HG03558 (cell line): Measurements from ENCODE around the gene C4orf54.

Experiments used
- ATAC-seq: cut with Tn5 transposase; IDR thresholded peaks from one replicate; pipeline ENCODE4 v1.9.1; 2021; ENCODE audit warnings: moderate number of reproducible peaks; ENCODE audit not compliant: unreplicated experiment; ENCODE audit errors: extremely low read depth

Gene C4orf54

DNA sequence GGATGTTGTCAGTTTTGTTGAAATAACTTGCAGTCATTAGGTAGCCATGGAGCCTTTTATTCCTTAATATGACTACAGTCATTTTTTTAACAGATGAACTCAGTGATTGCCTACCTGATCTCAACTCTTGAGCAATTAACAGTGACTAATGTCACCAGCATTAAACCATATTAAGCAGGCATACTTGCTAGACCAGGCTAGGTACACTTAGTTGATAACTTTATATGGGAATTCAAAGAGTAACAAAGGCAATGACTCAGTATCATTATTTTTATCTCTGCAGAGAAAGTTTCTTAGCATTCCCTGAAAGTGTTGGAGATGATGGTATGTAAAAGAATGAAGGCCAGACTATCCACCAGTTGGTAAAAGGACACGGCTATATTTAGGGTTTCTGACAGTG, at the start of gene C4orf54:
Gene C4orf54 (minus strand): TSS at position 31 of the 400 bp plus-strand sequence. CDS start 3,180 bp downstream, outside the sequence.
- ATAC-seq = no peak

DNA sequence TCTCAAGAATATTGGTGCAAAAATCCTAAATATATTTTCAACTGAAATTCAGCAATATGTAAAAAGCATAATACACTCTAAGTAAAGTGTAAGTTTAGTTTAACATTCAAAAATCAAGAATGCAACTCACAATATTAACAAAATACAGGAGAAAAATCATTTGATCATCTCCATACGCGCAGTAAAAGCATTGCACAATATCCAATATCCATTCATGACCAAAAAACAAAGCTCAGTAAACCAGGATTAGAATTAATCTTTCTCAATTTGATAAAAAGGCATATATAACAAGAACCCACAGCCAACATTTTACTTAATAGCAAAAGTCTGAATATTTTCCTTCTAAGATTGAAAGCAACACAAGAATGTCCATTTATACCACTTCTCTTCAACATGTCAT, 48.3 kb upstream of the C4orf54 start:
- ATAC-seq = no peak

DNA sequence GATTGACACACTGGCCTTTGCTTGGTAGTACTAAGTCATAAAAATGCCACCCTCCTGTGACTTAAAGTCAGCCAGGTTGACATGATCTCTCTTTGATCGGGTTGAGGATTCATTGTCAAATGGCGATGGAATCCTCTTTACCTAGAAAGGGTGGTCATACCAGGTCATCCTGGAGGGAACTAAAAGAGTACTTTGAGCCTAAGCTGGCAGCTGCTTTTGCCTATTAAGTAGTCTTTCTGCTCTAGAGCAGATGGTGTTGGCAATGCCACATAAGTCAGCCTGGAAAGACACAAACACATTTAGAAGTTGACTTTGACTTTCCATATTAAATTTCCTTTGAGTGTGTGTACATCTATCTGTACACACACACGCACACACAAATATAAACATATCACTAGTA, 39.2 kb upstream of the C4orf54 start:
- no peak for ATAC-seq

DNA sequence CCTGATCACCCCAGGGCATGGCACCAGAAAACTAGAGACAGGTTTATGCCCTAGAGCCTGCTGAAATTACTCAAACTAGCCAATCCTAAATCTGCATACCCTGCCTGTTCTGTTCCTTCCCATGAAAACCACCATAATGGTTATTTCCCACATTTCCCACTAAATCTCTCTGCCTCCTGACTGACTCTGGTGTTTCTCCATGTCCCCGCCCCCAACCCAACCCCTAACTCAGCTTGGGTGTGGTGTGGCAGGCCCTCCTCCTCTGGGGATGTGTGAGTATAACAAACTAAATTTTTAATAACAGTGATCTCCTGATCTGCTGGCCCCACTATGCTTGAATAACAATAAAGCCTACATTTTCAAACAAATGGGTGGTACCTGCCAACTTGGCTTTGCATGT, 35.5 kb upstream of the C4orf54 start:
- no peak for ATAC-seq

DNA sequence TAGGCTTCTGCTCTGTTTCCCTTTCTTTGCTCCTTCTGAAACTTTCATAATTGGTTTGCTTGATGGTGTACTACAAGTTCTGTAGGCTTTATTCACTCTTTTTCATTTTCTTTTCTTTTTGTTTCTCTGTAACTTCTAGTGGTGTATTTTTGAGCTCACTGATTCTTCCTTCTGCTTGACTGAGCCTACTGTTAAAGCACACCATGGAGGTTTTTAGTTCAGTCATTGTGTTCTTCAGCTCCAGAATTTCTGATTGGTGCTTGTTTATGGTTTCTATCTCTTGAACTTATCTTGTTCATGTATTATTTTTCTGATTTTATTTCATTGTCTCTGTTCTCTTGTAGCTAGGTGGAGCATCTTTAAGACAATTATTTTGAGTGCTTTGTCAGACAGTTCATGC, 33.4 kb upstream of the C4orf54 start:
- no peak for ATAC-seq

DNA sequence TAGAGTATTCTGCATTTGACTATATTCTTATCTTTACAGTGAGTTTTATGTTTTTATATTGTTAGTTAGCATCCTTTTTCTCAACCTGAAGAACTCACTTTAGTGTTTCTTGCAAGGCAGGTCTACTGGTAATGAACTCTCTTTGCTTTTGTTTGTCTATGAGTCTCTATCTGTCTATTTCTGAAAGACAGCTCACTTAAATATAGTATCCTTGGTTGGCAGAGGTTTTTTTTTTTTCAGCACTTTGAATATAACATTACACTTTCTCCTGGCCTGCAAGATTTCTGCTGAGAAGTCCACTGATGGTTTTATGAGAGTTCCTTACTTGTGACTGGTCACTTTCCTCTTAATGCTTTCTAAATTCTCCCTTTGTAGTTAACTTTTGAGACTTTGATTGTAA, 32.8 kb upstream of the C4orf54 start:
- ATAC-seq = no peak

DNA sequence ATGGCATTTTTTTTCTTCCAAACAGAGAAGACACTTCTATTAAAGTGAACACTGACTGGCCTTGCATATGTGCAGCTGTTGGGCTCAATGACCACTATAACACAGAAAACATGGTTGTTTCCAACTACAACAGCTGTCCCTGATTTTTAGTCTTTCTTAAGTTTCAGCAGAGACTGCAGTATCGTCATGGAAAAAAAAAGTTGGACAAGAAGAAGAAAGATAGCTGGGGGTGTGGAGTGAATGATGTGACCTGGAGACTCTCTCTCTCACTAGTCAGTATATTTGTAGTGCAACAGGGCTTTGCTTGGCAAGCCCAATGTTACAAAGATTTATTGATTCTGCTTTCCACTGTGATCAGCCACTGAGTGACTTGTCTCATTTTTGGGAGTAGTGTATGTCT, 29.5 kb upstream of the C4orf54 start:
- no peak for ATAC-seq

DNA sequence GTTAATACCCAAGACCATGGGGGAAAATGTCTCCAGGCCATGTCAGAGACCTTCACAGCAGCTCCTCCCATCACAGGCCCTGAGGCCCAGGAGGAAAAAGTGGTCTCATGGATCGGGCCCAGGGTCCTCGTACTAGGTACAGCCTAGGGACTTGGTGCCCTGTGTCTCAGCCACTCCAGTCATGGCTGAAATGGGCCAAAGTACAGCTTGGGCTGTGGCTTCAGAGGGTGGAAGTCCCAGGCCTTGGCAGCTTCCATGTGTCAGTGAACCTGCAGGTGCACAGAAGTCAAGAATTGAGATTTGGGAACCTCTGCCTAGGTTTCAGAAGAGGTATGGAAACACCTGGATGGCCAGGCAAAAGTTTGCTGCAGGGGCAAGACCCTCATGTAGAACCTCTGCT, 27.6 kb upstream of the C4orf54 start:
- ATAC-seq = no peak

DNA sequence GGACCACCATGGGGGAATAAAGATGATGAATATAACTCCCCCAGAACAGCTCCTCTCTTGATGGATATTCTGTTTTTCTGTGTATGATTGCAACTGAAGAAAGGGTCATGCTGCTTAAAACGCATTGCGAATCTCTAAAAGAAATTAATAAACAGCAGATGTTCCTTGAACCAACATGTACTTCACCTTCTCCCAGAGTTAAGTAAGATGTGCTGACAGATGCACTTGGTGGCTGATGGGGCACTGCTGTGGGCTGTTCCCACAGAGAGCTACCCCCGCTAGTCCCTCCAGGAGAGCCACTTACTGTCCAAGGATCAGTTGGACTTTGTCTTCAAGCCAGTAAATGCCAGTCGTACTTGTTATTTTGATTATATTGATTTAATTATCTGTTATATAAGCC, 26.3 kb upstream of the C4orf54 start:
- ATAC-seq = no peak

DNA sequence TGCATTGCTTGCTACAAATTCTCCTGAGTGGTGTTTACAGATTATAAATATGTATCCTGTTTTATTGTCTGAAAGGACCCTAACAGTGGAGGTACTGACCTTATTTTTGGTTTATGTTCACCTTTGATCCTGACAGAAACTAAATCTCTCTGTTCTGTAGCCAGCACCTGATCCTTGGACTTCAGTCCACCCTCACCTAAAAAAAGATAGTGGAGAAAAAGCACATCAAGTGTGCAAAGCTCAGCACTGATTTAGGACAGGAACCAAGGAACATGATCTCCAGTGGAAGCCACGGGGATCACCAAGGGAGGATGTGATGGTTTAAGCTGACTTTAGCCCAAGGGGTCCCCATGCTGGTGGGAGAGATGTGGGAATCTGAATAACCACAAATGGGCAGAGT, 22.3 kb upstream of the C4orf54 start:
- no peak for ATAC-seq

DNA sequence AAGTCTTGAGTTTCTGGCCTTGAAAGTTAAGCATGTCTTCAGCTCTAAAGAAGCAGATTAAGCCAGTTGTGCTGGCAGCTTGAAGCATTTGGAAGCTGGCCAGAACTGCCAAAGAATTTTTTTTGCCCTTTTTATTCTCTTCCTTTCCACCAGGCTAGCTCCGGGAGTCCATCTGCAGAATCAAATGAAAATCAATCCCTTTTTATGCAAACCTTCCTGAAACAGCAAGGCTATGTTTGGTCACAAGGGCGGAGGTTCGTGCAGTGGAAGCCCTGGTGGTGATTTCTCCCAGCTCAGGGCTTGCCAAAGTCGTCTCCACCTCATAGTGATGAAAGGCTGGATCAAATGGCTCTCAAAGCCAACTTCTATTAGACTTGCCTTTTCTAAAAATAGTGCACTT, 21.6 kb upstream of the C4orf54 start:
- ATAC-seq = no peak

DNA sequence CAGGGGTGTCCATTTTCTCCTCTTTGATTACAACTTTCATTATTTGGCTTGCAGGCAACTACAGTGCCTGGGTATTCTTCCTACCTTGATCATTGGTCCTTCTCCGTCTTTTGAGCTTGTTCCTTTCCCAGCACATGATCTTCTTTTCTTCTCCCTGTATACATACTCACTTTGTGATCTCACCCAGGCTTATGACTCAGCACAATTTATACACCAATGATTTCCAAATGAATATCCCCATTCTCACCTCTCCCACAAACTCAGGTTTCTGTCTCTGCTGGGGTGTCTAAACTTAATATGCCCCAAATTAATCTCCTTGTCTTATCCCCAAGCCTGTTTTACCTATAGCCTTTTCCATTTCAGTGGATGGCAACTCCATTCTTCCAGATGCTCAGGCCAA, 19.5 kb upstream of the C4orf54 start:
- ATAC-seq = no peak

DNA sequence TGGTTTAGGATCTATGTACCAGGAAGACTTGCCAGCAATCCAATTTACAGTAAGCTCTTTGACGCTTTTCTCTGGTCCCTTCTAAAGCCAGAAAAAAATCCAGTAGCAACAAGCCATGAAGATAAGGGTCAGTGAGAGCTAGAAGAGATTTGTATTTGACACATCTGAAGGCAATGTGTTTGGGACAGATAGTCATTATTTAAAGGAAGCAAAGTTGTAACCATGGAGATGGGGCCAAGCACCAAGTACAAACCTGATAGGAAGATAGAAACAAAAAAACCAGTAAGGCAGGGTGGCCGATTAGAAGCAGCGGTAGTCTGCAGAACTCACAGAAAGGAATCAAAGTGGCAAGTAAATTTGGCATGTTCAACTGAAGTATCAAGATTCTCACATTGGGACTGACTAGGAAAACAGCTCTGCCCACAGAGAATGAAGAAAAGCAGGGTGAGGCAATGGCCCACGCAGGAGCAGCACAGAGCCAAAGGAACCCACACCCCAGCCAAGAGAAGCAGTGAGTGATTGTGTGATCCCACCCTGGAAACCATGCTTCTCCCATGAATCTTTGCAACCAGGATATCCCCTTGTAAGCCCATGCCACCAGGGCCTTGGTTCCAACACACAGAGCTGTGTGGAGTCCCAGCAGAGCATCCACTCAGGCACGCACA, 12.9 kb upstream of the C4orf54 start:
- no peak for ATAC-seq

DNA sequence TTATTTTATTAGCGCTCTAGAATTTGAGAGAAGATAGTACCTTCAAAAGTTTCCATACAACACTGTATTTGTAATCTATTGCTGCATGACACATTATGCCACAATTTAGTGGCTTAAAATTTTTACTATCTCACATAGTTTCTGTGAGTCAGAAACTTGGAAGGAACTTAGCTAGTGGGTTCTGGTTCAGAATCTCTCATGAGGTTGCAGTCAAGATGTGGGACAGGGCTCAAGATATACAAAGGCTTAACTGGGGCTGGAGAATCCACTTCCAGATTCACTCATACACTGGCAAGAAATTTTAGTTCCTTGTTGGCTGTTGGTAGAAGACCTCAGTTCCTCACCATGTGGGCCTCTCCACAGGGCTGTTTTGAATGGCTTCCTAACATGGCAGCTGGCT, 11.5 kb upstream of the C4orf54 start:
- ATAC-seq = no peak

DNA sequence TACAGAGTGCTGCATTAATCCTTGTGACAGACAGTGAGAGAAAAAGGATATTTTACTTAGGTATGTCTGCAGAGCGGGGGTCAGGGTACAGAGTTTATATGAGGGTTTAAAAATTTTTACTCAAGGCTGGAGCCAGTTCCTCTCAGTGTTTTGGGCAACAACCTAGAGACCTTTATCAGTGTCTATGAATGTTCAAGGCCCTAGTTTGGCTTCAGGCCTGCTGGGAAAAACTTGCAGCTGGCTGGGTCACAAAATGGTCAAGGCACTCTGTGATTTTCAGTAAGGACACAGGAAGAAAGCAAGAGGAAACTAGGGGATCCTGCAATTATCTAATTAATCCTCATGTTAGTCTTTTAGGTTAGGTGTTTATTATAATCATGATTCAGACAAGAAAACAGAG, 10.8 kb upstream of the C4orf54 start:
- no peak for ATAC-seq

DNA sequence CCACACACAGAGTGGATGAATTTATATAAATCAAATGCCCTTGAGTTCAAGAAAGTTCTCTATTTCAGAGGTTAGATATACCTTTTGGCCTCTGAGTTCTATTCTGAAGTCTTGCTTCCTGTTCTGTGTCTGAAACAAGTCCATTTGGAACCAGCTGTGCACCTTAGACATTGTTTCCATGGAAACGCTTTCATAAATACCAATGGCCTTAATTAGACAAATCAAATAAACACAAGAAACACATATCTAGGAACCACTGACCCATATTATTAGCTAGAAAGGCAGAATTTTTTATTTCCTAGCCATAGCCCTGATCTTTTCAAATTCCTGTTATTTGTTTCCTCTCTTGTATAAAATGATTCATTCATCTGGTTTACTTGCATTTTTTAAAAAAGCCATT, 8.4 kb upstream of the C4orf54 start:
- ATAC-seq = no peak

DNA sequence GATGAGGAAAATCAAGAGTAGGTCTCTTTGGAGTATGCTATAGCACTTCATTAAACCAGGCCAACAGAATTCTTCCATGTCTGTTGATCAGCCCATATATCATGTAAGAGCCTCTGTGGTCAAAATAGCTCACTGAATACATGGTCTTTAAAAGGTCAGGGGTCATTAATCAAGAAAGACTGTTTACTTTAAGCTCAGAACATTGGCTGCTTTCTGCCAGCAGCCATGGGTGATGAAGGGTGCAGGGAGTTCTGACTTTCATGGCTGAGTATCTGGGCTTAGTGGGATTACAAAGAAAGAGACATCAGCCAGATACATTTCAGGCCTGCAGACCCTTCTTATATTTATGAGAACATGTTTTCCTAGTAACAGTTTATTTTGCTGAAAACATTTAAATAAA, 7.1 kb upstream of the C4orf54 start:
- ATAC-seq = no peak

DNA sequence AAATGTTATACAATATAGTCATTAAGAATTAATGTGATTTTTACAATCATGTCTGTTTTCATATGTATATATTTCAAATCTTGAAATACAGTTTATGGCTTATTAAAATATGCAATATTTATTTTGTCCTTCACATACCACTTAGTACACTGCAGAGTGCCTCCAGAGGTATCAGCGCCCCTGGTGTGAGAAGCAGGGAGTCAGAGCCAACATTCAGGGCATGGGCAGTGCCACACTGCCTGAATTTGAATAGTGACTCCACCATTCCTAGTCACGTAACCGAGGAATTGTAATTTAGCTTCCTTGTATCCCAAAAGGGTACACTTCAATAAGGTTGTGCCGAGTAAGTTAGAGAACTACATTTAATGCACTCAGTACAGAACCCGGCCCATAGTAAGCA, 4.3 kb upstream of the C4orf54 start:
- no peak for ATAC-seq

DNA sequence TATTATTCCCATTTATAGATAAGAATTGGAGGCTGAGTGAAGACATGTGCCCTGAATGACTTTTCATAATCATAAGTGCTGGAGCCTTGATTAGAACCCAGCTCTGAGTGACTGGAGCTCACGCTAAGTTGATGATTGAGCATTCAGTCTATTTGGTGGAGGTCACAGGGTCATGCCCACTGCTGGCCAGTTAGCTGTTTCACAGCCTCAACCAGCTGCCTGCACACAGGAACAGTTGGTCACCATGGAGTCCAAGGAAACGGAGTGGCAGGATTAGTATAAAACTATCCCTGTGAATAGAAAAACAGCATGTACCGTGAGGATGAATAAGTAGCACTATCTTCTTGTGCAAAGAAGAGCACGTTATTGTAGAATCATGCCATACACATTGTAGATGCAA, 1.0 kb upstream of the C4orf54 start:
- ATAC-seq = no peak

DNA sequence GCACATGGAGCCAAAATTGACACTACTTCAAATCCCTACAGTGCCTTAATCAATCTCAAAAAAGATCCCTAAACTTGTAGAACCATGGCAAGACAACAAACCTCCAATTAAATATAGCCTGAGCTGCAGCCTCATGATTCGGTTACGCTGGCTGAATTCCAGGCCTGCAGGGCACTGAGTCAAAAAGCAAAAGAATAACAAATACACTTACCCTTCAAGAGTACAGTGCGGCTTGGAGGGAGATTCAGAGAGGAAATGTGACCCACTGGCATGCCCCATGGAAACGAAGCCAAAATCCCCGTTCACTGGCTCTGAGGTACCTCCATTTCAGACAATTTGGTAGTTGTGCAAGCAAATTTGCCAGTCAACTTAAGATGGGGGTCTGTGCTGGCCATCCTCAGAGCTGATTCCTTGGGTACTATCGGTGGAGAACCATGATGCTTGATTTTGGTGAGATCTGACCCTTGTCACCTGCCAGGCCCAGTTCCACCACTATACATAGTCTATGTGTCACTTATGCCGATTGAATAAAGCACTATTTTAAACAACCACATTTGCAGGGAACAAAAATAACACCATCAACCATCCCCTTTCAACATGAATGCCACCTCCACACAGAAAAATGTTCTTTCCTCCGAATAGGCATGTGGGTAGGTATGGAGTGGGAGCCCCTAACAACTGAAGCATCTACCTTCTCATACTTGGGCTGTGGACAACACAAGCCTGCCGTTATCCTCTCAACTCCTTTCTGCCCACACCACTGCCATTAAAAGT, 2.1 kb downstream of the C4orf54 start:
- no peak for ATAC-seq

DNA sequence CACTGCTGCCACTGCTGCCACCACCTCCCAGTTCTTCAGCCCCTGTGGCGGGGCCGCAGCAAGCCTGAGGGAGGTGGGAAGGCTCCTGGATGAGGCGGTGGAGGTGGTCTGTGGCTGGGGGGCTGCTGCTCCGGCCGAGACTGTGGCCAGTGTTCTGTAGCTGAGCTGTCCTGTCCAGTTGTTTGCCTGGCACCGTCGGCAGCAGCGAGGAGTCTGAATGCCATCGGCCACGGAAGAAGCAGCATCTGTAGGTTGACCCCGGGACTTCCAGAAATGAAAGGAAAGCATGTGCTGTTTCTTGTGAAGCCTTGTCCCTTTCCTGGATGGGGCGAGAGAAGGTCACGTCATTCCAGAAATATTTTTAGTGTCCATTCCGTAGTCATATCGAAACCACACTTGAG, 3.3 kb downstream of the C4orf54 start:
- no peak for ATAC-seq

DNA sequence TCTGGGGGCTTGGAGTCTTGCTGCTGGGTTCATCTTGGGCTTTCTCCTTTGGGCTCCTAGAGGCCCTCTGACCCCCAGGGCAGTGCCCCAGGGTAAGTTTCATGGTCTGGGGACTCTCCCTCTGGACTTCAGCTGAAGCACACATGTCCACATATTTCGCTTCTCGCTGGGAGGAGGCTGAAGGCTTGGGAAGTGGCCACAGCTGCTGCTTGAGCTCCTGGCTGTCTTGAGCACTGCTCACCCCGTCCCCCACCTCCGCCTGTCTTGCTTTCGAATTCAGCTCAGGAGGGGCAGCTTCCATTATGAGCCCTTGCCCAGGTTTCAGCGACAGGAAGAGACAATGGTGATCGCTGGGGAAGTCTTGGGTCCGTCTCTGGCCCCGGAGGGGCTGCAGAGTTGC, 3.7 kb downstream of the C4orf54 start:
- ATAC-seq = no peak
